PC-9 (cell line): ENCODE results near the gene ARSK. TPM values are rescaled to one million over a fixed set of nuclear protein-coding genes. Genes with fewer than 3 reads are reported as not detected.

Source experiments
- BruUV-seq: library from RNA; stranded (reverse); fragments of 400-500 nt; replicated peaks from 2 replicates; lab custom pipeline; 2021; lab: Mats Ljungman, UMichigan
- CTCF ChIA-PET: fragments of 300-600 bp; sonication (Branson Sonifier 250); formaldehyde crosslinking; loops from one replicate; lab custom pipeline; 2022; ENCODE audit warnings: antibody characterized with exemption; lab: Charles Lee
- POLR2A ChIA-PET: fragments of 300-600 bp; sonication (Branson Sonifier 250); formaldehyde crosslinking; loops from one replicate; lab custom pipeline; 2022; ENCODE audit warnings: antibody characterized with exemption; ENCODE audit not compliant: unreplicated experiment; lab: Charles Lee
- DNase-seq, 2 experiments: peaks; one replicate each; pipeline versions ENCODE4 v3.0.0 to v3.0.0-alpha.2; 2015 to 2022; ENCODE audit warnings: mixed read lengths in 1 of 2
- H2AFZ ChIP-seq: fragments of 200-600 bp; sonication (generic); 2 replicates; pipeline ENCODE4 v1.8.1; 2017; ENCODE audit warnings: antibody characterized with exemption
- H3F3A ChIP-seq: fragments of 200-600 bp; sonication (generic); 2 replicates; pipeline ENCODE4 v1.8.1; 2017; ENCODE audit warnings: antibody characterized with exemption, mild to moderate bottlenecking, low read depth; ENCODE audit not compliant: insufficient read depth
- H3K27ac ChIP-seq: fragments of 200-600 bp; sonication (generic); 2 replicates; pipeline ENCODE4 v1.6.1; 2016; ENCODE audit warnings: mixed run types
- H3K27me3 ChIP-seq: fragments of 200-600 bp; sonication (generic); 2 replicates; pipeline ENCODE4 v1.6.1; 2016; ENCODE audit warnings: low read depth, mixed run types; ENCODE audit not compliant: insufficient read depth
- H3K36me3 ChIP-seq: fragments of 200-600 bp; sonication (generic); 2 replicates; pipeline ENCODE4 v1.6.1; 2016; ENCODE audit warnings: low read depth, mixed run types
- H3K4me1 ChIP-seq: fragments of 200-600 bp; sonication (generic); replicated peaks from 2 replicates; pipeline ENCODE4 v1.6.1; 2016; ENCODE audit warnings: mixed run types; ENCODE audit not compliant: insufficient read depth
- H3K4me2 ChIP-seq: fragments of 200-600 bp; sonication (generic); 2 replicates; pipeline ENCODE4 v1.6.1; 2017; ENCODE audit warnings: mixed run types
- H3K4me3 ChIP-seq: fragments of 200-600 bp; sonication (generic); 2 replicates; pipeline ENCODE4 v1.6.1; 2016; ENCODE audit warnings: mixed run types
- H3K79me2 ChIP-seq: fragments of 200-600 bp; sonication (generic); 2 replicates; pipeline ENCODE4 v1.6.1; 2017; ENCODE audit warnings: low read depth, mixed run types
- H3K9me2 ChIP-seq: fragments of 200-600 bp; sonication (generic); 2 replicates; pipeline ENCODE4 v1.8.1; 2017; ENCODE audit warnings: mild to moderate bottlenecking; ENCODE audit not compliant: insufficient read depth
- H3K9me3 ChIP-seq: fragments of 200-600 bp; sonication (generic); 2 replicates; pipeline ENCODE4 v1.8.1; 2016; ENCODE audit warnings: low read depth; ENCODE audit not compliant: insufficient read depth
- H4K20me1 ChIP-seq: fragments of 200-600 bp; sonication (generic); 2 replicates; pipeline ENCODE4 v1.8.1; 2017; ENCODE audit not compliant: insufficient read depth
- CTCF ChIP-seq: fragments of 200-600 bp; sonication (generic); conservative IDR thresholded peaks from 2 replicates; pipeline ENCODE4 v1.6.1; 2017; ENCODE audit warnings: mixed run types, antibody characterized with exemption, mild to moderate bottlenecking, moderate library complexity
- EZH2 ChIP-seq: fragments of 200-600 bp; sonication (generic); IDR thresholded peaks from 2 replicates; pipeline ENCODE4 v1.8.0; 2017; ENCODE audit warnings: antibody characterized with exemption, low read depth
- intact Hi-C: fragments of 100-400 bp; cut with micrococcal nuclease; formaldehyde crosslinking; loops from one replicate; pipeline ENCODE4 v1.10.0; 2022; ENCODE audit not compliant: unreplicated experiment
- total RNA-seq: library from RNA; stranded (reverse); gene quantifications from 2 replicates; pipeline ENCODE4 v1.2.3, GENCODE V29; 2021

Gene ARSK
- total RNA-seq, 1 experiment from 2014 or later = 5.8 TPM

DNA sequence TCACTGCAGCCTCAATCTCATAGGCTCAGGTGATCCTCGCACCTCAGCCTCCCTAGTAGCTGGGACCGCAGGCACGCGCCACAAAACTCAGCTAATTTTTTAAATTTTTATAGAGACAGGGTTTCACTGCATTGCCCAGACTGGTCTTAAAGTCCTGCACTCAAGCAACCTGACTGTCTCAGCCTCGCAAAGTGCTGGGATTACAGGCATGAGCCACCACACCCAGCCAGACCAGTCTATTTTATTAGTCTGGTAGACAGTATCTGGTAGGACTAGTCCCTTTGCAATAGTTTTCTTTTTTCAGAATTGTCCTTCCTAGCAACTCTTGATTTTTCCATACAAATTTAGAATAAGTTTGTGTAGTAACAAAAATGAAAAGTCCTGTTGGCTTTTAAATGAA lies 50.9 kb downstream of the ARSK start:
- no peaks in the 10 kb centered on the region for H3K79me2 ChIP-seq

GRCh38 chr5:95606419-95606818 lies 51.5 kb downstream of the ARSK start:
- ChIA-PET POLR2A (interaction anchor here (0.7 kb wide), 1 partner anchor 1118 kb away, joined by 3 read pairs; no protein-coding TSS in a partner anchor), CTCF (no interaction called here)
- Histone ChIP-seq H3K27me3 (no peaks in the 10 kb centered on the region), H3K79me2 (no peaks in the 10 kb centered on the region), H3K27ac (no peak overlapping the region), H3K4me3 (no peak overlapping the region), H2AFZ (no peak overlapping the region), H3K4me1 (no peaks in the 10 kb centered on the region), H3K9me2 (0 out of 2 replicates have a peak, but pooled peaks cover 3% of the 10 kb centered on the region), H3K4me2 (no peak overlapping the region), H3K9me3 (no peaks in the 10 kb centered on the region), H3F3A (no peaks in the 10 kb centered on the region), H3K36me3 (no peaks in the 10 kb centered on the region), H4K20me1 (no peaks in the 10 kb centered on the region)
- TF ChIP-seq CTCF = no peak
- no peak for TF ChIP-seq EZH2
- BruUV-seq = no TSS peak
- DNase-seq = no peak
- intact Hi-C loops = no loop called here

More for the DNA sequence above, 50.9 kb downstream of the ARSK start:
- Histone ChIP-seq H3K4me1 (no peaks in the 10 kb centered on the region), H3K9me2 (0 out of 2 replicates have a peak, but pooled peaks cover 3% of the 10 kb centered on the region), H4K20me1 (no peaks in the 10 kb centered on the region), H3K36me3 (no peaks in the 10 kb centered on the region), H3K4me2 (no peak overlapping the region), H3F3A (no peaks in the 10 kb centered on the region), H3K9me3 (no peaks in the 10 kb centered on the region), H3K27me3 (no peaks in the 10 kb centered on the region), H3K4me3 (no peak overlapping the region), H3K27ac (no peak overlapping the region), H2AFZ (no peak overlapping the region)
- no peak for DNase-seq
- TF ChIP-seq EZH2 (no peak), CTCF (no peak)
- CTCF ChIA-PET = no interaction called here
- intact Hi-C loops = no loop called here
- POLR2A ChIA-PET = no interaction called here
- BruUV-seq = no TSS peak

DNA sequence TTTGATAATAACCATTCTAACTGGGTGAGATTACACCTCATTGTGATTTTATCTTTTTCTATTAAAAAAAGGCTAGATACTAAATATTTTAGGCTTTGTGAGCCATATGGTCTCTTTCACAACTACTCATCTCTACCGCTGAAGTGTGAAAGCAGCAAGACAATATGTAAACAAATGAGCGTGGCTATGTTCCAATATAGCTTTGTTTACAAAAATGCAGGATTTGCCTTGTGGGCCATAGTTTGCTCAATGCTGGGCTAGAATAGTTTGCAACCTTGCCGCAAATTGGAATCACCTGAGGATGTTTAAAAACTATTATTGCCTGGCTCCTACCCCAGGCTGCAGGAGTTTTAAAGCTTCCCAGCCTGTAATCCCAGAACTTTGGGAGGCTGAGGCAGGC lies 54.8 kb downstream of the ARSK start:
- H3K4me2 ChIP-seq = no peak overlapping the region
- H2AFZ ChIP-seq = no peak overlapping the region
- no peaks in the 10 kb centered on the region for H3K4me1 ChIP-seq
- H3F3A ChIP-seq = no peaks in the 10 kb centered on the region
- ChIA-PET POLR2A (no interaction called here), CTCF (no interaction called here)
- BruUV-seq = no TSS peak
- no peak for DNase-seq
- H3K27me3 ChIP-seq = no peaks in the 10 kb centered on the region
- no peak overlapping the region for H3K27ac ChIP-seq
- intact Hi-C loops = loop anchor here (10.0 kb wide), 1 partner anchor 325 kb away; the partner anchor contains the start of gene MCTP1
- H3K9me2 ChIP-seq = 0 out of 2 replicates have a peak, but pooled peaks cover 3% of the 10 kb centered on the region
- peaks cover 6% of the 10 kb centered on the region; the same call in 1 of the 2 replicates for H3K9me3 ChIP-seq
- H3K4me3 ChIP-seq = no peak overlapping the region
- no peak for TF ChIP-seq EZH2
- TF ChIP-seq CTCF = no peak
- no peaks in the 10 kb centered on the region for H4K20me1 ChIP-seq
- H3K79me2 ChIP-seq = no peaks in the 10 kb centered on the region
- H3K36me3 ChIP-seq = no peaks in the 10 kb centered on the region
